Kidney tubule cell (primary cell): Measurements from ENCODE around the gene R3HCC1L.
A peak's percentile ranks its signal among the peaks of the same experiment; 100 is the strongest.

ENCODE experiments used
- DNase-seq: peaks from one replicate; pipeline ENCODE4 v3.0.0-alpha.2; 2018; ENCODE audit warnings: low spot score

The R3HCC1L gene

DNA sequence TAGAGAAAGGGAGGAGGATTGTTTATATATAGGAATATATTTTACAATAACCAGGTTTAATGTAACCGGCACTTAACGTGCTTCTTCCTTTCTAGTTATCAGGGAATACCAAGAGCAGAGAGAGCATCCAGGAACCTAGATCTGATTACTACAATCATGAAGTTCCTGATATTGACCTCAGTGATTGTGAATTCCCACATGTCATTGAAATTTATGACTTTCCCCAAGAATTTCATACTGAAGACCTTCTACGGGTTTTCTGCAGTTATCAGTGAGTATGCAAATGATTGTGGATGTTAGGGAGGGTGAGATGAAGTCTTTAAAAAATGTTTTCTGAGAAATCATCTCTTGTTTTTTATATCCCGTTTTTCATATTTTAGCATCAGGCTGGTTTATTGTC is 97.0 kb downstream of the R3HCC1L start:
- no peak for DNase-seq

DNA sequence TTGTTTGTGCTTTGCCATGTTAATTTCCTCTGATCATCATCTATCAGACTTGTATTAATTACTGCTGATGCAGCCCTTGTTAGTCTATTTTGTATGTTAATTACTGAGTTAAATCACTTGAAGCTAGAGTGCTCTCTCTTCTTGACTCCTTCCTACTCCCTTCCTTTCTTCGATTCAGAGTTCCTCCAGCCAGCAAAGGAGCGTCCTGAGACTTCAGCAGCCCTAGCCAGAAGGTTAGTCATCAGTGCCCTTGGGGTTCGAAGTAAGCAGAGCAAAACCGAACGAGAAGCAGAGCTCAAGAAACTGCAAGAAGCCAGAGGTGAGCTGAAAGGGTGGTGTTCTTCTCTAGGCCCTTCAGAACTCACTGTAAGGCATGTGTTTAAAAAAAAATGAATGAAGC is 101.4 kb downstream of the R3HCC1L start:
- no peak for DNase-seq

- DNase-seq, result no peak
These were observed 102.4 kb downstream of the R3HCC1L start for GRCh38 chr10:98236862-98237261.

DNA sequence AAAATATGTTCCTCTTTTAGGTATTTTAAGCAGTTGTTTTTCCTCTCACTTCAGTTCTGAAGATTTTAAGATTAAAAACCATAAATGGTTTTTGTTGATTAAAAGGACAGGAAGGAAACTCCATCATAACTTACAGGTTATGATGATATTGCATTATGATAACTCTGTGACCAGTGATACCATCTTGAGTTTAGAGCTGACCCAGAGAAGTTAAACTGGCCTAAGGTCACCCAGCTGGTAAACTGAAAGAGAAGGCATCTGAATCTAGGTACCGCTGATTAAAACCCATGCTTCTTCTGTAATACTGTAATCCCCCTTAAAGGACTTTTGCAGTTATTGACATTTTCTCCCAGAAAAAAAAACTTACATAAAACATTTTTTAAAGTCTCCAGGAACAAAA is 103.9 kb downstream of the R3HCC1L start:
- no peak for DNase-seq

DNA sequence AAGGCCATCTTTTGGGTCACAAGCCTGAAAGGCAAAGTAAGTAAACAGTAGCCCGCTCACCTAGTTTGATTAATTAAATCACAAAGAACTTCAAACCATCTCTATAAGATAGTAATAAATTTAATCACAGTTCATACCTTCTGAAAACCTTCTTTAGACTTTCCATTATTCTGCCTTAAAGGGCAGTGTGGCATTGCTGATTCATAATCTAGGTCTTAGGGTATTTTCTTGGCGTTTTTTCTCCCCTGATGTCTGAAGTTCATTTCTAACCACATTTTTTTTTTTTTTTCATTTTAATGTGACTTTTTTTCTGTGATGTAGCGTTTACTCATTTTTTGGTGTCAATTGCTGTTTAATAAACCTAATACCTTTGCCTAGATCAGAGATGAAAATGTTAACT is 106.1 kb downstream of the R3HCC1L start:
- no peak for DNase-seq

- peak; percentile 27 for DNase-seq
These were observed 108.4 kb downstream of the R3HCC1L start for GRCh38 chr10:98242823-98243222.

GRCh38 chr10:98244141-98244540 is 109.7 kb downstream of the R3HCC1L start:
- DNase-seq, result no peak

- DNase-seq, result no peak
These were observed 110.1 kb downstream of the R3HCC1L start for GRCh38 chr10:98244586-98244985.

DNA sequence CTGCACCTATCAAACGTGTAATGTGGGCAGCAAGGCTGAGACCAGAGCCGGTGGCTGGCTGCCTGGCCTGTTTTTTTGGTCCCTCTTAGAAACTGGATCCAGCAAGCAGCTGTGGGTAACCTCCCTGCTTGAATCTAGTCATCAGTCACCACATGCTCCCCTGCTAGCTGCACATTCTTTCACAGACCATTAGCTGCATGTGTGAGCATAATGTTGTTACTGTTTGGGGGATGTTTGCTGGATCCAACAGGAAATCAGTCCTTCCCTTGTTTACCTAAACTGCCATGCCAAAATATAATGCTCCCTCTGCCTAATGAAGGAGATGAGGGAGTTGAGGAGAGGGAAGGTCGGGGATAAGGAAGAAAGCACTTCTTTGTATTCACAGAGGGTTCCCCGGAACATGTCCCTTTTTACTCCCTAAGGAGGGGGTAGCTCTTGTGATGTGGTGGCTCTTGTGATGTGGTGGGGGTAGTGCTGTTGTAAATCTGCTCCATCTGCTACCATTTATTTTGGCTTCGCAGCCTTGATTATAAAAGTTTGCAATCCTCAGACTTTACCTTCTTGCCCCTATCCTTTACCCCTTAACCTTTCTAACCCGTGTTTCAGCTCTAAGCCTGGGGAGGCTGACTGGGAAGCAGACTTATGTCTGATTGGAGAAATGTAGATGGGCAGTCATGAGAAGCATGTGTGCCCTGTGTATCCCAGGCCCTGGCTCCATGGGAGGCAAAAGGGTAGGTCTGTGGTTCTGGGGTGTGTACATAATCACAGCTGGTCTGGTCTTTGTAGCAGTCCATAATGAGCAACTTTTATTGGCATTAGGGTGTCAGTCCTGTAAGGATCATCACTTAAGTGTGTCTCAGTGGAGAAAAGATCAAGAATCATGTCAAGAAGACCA is 112.7 kb downstream of the R3HCC1L start:
- DNase-seq, result peak; percentile 81

DNA sequence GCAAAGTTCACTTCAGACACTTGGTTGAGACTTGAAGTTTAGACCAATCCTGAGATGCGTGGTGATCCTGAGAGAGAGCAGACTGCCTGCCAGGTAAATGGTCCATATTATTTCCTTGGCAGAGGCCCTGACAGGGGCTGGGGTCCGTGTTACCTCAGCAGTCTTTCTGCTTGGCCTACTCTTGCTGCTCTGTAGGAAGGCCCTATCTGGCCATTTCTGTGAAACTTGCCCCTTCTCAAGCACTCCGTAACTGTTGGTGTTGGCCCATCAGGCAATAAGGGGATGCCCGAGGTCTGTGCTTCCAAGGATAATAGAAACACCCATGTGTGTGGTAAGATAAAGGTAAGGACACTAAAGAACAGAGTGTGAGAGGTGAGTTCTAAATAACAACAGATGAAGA is 113.6 kb downstream of the R3HCC1L start:
- no peak for DNase-seq

- DNase-seq, result no peak
These were observed 114.7 kb downstream of the R3HCC1L start for GRCh38 chr10:98249134-98249533.

GRCh38 chr10:98251399-98251798 is 116.9 kb downstream of the R3HCC1L start:
- DNase-seq, result no peak

GRCh38 chr10:98252464-98252863 is 118.0 kb downstream of the R3HCC1L start:
- DNase-seq, result no peak

DNA sequence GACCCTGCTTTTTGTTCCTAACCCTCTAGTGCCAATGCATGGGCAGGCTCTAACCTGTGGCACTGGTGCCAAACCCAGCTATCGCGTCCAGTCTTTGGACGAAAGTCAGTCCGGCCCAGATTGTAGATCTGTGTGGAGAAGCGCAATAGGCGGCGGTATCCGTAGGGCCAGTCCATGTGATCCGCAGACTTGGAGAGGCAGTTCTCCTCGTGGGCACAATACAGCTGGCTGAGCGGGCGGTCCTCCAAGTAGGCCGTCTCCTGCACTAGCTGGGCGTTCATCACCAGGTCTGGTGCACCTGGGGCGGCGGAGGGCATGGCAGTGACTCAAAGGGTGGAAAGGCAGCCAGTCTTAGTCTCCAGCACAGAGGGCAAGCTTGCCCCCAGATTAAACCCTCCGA is 119.0 kb downstream of the R3HCC1L start:
- DNase-seq, result no peak

DNA sequence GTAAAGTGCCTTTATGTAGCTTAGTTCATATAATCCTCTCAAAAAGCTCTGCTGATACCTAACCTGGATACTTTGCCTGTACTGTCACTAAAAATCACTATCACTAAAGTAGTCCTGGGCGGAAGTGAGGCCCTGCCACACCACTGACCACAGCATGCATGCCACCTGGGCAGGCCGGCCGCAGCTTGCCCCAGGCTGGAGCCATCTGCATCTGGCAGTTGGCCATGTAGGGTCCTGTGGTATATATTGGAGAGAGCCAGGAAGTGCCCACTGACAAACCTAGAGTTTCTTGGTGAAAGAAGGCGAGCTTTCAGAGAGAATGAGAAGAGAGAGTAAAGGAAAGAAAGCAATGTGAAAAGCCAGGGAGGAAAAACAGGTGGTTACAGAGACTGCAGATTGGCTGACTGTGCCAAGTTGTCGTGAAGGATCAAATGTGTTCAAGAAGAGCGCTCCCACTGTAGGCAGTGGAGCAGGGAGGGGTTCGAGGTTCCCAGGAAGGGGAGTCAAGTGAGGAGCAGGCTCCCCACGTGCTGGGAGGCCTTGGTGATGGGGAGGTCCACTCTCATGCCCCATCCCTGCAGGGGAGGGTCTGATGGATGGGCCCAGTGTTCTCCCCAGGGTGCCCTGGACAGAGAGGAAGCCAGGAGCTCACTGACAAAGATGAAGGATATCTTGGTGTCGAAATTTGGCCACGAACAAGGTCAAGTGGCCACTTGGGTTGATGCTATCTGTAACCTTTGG is 119.9 kb downstream of the R3HCC1L start:
- DNase-seq, result no peak

GRCh38 chr10:98255146-98255877 is 120.9 kb downstream of the R3HCC1L start:
- no peak for DNase-seq

DNA sequence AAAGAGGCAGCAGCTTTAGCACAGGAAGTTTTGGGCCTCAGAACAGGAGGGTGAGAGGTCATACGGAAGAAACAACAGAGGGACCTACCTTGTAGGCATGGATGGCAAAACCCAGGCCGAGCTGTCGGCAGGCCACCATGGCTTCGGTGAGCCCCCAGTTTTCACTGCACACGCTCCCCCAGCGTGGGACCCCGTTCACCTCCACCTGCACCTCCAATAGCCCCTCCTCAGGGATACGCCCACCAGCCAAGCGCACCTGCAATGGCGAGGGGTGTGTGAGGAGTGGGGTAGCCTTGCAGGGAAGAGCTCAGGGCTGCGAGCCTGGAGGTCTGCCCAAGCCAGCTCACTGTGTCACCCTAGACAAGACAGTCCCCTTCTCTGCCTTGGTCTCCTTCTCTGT is 122.2 kb downstream of the R3HCC1L start:
- DNase-seq, result no peak

GRCh38 chr10:98257198-98257597 is 122.7 kb downstream of the R3HCC1L start:
- DNase-seq, result no peak

DNA sequence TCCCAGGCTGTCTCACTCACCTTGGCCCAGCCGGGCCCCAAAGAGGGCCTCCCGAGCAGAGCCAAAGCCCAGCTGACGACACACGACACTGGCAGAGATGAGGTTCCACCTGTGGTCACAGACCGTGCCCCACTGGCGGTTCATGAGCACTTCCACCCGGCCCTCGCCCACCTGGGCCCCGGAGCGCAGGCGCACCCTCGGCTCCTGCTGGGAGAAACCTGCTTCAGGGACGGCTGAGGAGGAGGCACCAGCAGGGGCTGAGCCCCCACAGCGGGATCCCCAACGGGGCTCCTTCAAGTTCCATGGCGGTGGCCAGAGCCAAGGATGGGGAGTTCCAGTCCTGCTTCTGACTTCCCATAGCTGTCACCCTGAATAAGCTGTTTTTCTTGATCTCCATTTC is 123.5 kb downstream of the R3HCC1L start:
- DNase-seq, result no peak

- peak; percentile 60 for DNase-seq
These were observed 124.4 kb downstream of the R3HCC1L start for GRCh38 chr10:98258683-98259454.

GRCh38 chr10:98259606-98260315 is 125.3 kb downstream of the R3HCC1L start:
- peak; percentile 44 for DNase-seq
